A673 (cell line): Measurements from ENCODE around the gene SLC2A1. TPM values are rescaled to one million over a fixed set of nuclear protein-coding genes. Genes with fewer than 3 reads are reported as not detected.

Experiments used
- BruUV-seq: library from RNA; stranded (reverse); fragments of 400-500 nt; replicated peaks from 2 replicates; lab custom pipeline; 2021; lab: Mats Ljungman, UMichigan
- CTCF ChIA-PET: fragments of 300-600 bp; sonication (Branson Sonifier 250); formaldehyde crosslinking; loops from one replicate; lab custom pipeline; 2022; ENCODE audit warnings: antibody characterized with exemption; lab: Charles Lee
- POLR2A ChIA-PET: fragments of 300-600 bp; sonication (Branson Sonifier 250); formaldehyde crosslinking; loops from one replicate; lab custom pipeline; 2022; ENCODE audit warnings: antibody characterized with exemption; ENCODE audit not compliant: low non-redundant PET; lab: Charles Lee
- DNase-seq: peaks from one replicate; pipeline ENCODE4 v3.0.0-alpha.2; 2015; ENCODE audit warnings: low spot score
- H3K27ac ChIP-seq: fragments of 200-600 bp; sonication (generic); 2 replicates; pipeline ENCODE4 v1.5.1; 2016; ENCODE audit warnings: mixed run types, low read depth, mild to moderate bottlenecking, mixed read lengths, antibody characterized with exemption, low read length; ENCODE audit not compliant: poor library complexity, severe bottlenecking
- H3K27me3 ChIP-seq: fragments of 200-600 bp; sonication (generic); replicated peaks from 2 replicates; pipeline ENCODE4 v1.6.1; 2017; ENCODE audit warnings: mixed run types, low read depth, mild to moderate bottlenecking, mixed read lengths, antibody characterized with exemption, low read length; ENCODE audit not compliant: insufficient read depth, poor library complexity
- H3K36me3 ChIP-seq: fragments of 200-600 bp; sonication (generic); 2 replicates; pipeline ENCODE4 v1.6.1; 2016; ENCODE audit warnings: mixed run types, mild to moderate bottlenecking, mixed read lengths, antibody characterized with exemption, low read length; ENCODE audit not compliant: insufficient read depth, poor library complexity, severe bottlenecking
- H3K4me1 ChIP-seq: fragments of 200-600 bp; sonication (generic); 2 replicates; pipeline ENCODE4 v1.6.1; 2017; ENCODE audit warnings: mixed run types, mild to moderate bottlenecking, mixed read lengths, antibody characterized with exemption, low read length; ENCODE audit not compliant: insufficient read depth, poor library complexity, severe bottlenecking
- H3K4me3 ChIP-seq: fragments of 200-600 bp; sonication (generic); 2 replicates; pipeline ENCODE4 v1.5.1; 2016; ENCODE audit warnings: low read depth, mixed run types, mild to moderate bottlenecking, mixed read lengths, low read length; ENCODE audit not compliant: poor library complexity, severe bottlenecking
- H3K9me3 ChIP-seq: fragments of 200-600 bp; sonication (generic); 2 replicates; pipeline ENCODE4 v1.6.1; 2016; ENCODE audit warnings: mixed run types, low read depth, mild to moderate bottlenecking, mixed read lengths, antibody characterized with exemption, low read length; ENCODE audit not compliant: poor library complexity, severe bottlenecking
- EZH2 ChIP-seq: fragments of 200-600 bp; sonication (generic); IDR thresholded peaks from 2 replicates; pipeline ENCODE4 v1.6.1; 2017; ENCODE audit warnings: borderline replicate concordance, low read depth, mild to moderate bottlenecking, mixed read lengths, antibody characterized with exemption, low read length; ENCODE audit not compliant: poor library complexity, severe bottlenecking
- intact Hi-C: fragments of 100-400 bp; cut with micrococcal nuclease; formaldehyde crosslinking; loops from one replicate; pipeline ENCODE4 v1.10.0; 2022; ENCODE audit not compliant: unreplicated experiment
- total RNA-seq: library from RNA; stranded (reverse); gene quantifications from 2 replicates; pipeline ENCODE4 v1.2.3, GENCODE V29; 2021
- TF ChIP-seq, protein P1 (sequence below): fragments of 300-800, 200-600 bp; sonication (generic); conservative IDR thresholded peaks from 2 replicates; pipeline ENCODE4 v1.5.1; 2017; ENCODE audit warnings: low read depth, mild to moderate bottlenecking, antibody characterized with exemption, low read length, moderate library complexity, mixed read lengths

Gene SLC2A1
- total RNA-seq, 1 experiment from 2014 or later: 36.7 TPM

DNA sequence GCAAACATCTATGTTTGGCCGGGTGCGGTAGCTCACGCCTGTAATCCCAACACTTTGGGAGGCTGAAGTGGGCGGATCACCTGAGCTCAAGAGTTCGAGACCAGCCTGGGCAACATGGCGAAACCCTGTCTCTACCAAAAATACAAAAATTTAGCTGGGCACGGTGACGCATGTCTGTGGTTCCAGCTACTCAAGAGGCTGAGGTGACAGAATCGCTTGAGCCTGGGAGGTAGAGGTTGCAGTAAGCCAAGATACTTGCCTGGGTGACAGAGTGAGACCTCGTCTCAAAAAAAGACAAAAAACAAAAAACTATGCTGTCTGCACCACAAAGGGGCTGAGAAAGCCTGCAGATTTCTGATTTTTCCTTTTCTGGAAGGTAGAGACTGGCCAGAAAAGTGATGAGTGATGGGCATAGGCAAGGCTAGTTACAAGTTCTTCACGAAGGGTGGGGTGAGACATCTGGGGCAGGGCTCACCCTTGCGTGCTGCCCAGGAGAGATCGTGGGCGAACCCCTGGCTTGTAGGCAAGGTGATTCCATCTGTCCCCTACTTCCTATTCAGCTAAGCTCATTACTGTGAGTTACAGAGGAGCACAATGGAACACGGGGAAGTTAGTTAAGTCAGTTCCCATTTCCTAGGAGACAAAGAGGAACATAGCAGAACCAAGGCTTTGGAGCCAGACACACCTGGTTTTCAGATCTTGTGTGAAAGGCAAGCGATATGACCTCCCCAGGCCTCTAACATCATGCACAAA, 3.2 kb downstream of the SLC2A1 start:
- TF ChIP-seq EZH2: no peak
- TF ChIP-seq, protein P1, sequence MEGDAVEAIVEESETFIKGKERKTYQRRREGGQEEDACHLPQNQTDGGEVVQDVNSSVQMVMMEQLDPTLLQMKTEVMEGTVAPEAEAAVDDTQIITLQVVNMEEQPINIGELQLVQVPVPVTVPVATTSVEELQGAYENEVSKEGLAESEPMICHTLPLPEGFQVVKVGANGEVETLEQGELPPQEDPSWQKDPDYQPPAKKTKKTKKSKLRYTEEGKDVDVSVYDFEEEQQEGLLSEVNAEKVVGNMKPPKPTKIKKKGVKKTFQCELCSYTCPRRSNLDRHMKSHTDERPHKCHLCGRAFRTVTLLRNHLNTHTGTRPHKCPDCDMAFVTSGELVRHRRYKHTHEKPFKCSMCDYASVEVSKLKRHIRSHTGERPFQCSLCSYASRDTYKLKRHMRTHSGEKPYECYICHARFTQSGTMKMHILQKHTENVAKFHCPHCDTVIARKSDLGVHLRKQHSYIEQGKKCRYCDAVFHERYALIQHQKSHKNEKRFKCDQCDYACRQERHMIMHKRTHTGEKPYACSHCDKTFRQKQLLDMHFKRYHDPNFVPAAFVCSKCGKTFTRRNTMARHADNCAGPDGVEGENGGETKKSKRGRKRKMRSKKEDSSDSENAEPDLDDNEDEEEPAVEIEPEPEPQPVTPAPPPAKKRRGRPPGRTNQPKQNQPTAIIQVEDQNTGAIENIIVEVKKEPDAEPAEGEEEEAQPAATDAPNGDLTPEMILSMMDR: no peak
- peaks cover 6% of the 10 kb centered on the region for H3K4me1 ChIP-seq
- H3K36me3 ChIP-seq: peaks cover 7% of the 10 kb centered on the region
- POLR2A ChIA-PET: no interaction called here
- H3K4me3 ChIP-seq: no peak overlapping the region
- H3K9me3 ChIP-seq: no peaks in the 10 kb centered on the region
- no peaks in the 10 kb centered on the region for H3K27me3 ChIP-seq
- DNase-seq: no peak
- BruUV-seq: no TSS peak
- CTCF ChIA-PET: no interaction called here
- intact Hi-C loops: no loop called here
- H3K27ac ChIP-seq: no peak overlapping the region

DNA sequence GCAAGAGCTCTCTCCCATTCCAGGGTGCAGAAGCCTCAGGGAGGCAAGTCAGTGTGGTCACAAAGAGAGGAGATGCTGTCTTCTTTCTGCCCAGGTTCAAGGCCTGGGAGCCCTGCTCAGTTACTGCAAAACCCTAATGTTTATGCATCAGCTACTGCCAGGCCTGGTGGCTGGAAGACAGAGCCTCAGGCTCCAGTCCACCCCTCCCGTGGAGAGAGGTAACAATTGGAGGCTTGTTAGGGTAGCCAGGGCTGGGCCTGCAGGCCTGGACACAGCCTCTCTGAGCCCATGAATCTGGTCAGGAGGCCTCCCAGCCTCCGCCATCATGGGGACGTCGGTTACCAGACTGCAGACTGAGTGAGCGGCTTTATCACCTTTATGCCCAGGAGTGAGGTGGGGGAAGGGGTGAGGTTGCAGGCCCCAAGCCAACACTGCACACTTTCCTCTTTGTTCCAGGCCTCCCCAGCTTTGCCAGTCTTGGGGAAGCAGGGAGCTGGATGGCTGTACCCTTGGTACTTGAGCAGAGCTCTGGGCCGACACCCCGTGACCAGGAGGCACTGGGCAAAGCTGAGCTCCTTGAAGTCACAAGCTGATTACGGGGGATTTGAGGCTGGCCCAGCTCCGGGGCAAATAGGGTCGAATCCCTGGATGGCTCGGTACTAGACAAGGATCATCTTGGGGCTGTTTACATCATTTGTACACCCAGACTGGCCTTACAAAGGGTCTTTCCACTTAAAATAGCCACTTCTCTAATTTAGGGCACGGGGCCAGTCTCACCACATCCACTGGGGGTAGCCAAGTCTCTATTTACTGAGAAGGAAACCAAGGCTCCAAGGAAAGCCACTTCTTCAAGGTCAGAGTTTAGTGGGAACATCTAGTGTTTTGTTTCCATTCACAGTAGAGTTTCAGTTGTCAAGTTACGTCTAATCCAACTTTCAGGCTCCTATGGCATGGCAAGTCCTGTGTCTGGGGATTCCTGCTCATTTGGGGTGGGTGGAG, 5.2 kb downstream of the SLC2A1 start:
- H3K4me1 ChIP-seq: peaks cover 6% of the 10 kb centered on the region
- no peak for TF ChIP-seq EZH2
- TF ChIP-seq, protein P1: no peak
- POLR2A ChIA-PET: no interaction called here
- CTCF ChIA-PET: no interaction called here
- H3K4me3 ChIP-seq: no peak overlapping the region
- intact Hi-C loops: no loop called here
- H3K9me3 ChIP-seq: no peaks in the 10 kb centered on the region
- no peak overlapping the region for H3K27ac ChIP-seq
- no TSS peak for BruUV-seq
- no peaks in the 10 kb centered on the region for H3K27me3 ChIP-seq
- peaks cover 7% of the 10 kb centered on the region for H3K36me3 ChIP-seq
- DNase-seq: no peak

DNA sequence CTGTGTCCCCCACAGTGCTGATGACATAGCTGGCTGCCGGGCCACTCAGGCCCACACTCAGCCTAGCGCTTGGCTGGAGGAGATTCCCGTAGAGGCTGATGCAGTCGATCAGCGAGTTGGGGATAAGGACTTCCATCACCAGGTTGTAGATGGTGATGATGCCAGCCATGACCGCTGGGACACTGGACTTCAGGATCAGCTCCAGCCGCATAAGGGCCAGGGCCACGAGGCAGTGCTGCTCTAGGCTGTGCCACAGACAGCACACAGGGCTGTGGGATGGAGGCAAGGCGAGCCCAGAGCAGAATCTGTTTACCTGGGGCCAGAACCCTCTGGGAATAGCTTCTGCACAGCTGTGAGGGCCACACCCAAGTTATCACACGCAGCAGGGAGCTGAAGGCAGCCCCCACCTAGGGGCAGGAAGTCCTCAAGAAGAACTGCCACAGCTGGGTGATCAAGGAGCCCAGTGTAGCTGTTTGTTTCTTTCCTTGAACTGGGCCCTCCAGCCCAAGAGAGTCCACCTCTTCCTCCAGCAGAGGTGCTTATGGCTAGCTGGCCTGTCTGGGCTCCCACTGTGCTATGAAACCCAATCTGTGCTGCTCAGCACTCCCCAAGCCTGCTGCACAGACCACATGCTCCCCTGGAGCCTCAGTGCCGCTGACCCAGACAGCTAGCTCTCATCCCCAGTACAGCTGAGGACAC, 6.2 kb downstream of the SLC2A1 start:
- CTCF ChIA-PET: no interaction called here

More for the DNA sequence above, 6.2 kb downstream of the SLC2A1 start:
- no peaks in the 10 kb centered on the region for H3K9me3 ChIP-seq
- no TSS peak for BruUV-seq
- no peak overlapping the region for H3K4me3 ChIP-seq
- intact Hi-C loops: no loop called here
- no peak for DNase-seq
- H3K27me3 ChIP-seq: no peaks in the 10 kb centered on the region
- no peak overlapping the region for H3K27ac ChIP-seq
- no peak for TF ChIP-seq EZH2
- TF ChIP-seq, protein P1: no peak
- peaks cover 6% of the 10 kb centered on the region for H3K4me1 ChIP-seq
- H3K36me3 ChIP-seq: peaks cover 7% of the 10 kb centered on the region
- POLR2A ChIA-PET: no interaction called here
